HG03354 (cell line): ENCODE data around the gene CHMP2A.
A peak's percentile ranks its signal among the peaks of the same experiment; 100 is the strongest.
"Not testable (repeated sequence)": the region's sequence is repeated elsewhere in the genome, so short reads cannot be mapped to it uniquely, and the experiment has no call there.

Experiments
- ATAC-seq: cut with Tn5 transposase; IDR thresholded peaks from one replicate; pipeline ENCODE4 v1.9.1; 2021; ENCODE audit warnings: mild to moderate bottlenecking; ENCODE audit not compliant: unreplicated experiment, poor library complexity, severe bottlenecking

CHMP2A gene

DNA sequence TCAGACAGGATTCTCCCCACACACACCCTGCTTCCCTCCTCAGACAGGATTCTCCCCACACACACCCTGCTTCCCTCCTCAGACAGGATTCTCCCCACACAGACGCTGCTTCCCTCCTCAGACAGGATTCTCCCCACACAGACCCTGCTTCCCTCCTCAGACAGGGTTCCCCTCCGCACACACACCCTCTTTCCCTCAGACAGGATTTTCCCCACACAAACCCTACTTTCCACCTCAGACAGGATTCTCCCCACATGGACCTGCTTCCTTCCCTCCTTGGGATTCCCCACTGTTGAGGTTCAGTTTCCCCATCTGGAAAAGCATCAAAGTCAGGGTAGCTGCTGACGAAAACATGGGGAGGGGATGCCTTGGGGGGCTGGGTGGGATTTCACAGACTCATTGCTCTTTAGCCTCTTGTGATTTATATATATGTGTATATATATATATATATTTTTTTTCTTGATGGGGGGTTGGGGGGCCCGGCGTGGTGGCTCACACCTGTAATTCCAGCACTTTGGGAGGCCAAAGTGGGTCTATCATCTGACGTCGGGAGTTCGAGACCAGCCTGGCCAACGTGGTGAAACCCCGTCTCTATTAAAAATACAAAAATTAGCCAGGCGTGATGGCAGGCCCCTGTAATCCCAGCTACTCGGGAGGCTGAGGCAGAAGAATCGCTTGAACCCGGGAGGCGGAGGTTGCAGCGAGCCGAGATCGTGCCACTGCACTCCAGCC lies 12.1 kb downstream of the CHMP2A start:
- not testable (repeated sequence) for ATAC-seq

GRCh38 chr19:58539169-58539559 lies 15.7 kb downstream of the CHMP2A start:
- ATAC-seq, result not testable (repeated sequence)

DNA sequence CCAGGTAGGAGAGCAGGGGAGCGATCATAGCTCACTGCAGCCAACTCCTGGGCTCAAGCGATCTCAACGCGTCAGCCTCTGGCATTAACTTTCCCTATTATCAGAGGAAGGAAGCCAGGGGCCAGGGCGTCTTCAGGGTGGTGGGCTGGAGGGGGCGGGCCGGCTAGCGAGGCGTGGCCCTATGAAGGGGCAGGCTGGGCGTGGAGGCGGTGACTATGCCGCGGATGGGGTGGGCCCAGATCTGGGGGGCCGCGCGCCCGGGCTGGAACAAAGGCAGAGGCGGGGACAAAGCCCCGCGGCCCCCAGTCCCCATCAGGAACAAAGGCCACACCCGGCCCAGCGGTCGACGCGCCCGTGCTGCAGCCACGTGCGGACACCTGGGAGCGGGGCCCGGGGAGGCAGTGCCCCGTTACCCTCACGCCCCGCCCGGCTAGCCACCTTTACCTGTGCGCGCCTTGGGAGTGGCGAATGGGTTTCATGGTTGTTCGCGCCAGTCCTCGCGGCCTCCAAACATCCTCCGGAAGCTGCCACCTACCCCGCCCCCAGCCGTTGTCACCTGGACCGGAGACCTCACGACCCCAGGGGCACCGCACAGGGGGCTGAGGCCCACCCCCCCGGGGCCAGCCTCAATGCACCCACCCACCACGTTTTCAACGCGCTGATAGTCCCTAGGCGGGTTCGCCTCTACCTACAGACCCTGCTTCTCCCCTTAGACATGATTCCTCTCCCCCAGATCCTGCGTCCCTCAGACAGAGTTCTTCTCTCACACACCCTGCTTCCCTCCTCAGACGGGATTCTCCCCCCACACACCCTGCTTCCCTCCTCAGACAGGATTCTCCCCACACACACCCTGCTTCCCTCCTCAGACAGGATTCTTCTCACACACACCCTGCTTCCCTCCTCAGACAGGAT lies 16.4 kb downstream of the CHMP2A start:
- ATAC-seq, result no peak

GRCh38 chr19:58536852-58537798 lies 17.8 kb downstream of the CHMP2A start:
- no peak for ATAC-seq

DNA sequence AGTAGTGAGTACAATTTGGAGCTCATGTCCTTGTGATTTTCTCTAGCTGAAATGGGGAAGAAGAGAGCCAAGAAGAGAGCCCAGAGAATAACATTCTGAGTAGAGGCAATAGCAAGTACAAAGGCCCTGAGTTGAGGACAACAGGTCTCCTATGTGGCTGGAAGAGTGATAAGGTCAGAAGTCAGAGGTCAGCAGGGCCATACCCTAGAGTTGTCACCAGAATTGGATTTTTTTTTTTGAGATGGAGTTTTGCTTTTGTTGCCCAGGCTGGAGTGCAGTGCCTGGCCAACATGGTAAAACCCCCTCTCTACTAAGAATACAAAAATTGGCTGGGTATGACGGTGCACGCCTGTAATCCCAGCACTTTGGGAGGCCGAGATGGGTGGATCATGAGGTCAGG lies 19.0 kb downstream of the CHMP2A start:
- ATAC-seq, result no peak

- no peak for ATAC-seq
These were observed 23.7 kb downstream of the CHMP2A start for GRCh38 chr19:58531034-58531840.

DNA sequence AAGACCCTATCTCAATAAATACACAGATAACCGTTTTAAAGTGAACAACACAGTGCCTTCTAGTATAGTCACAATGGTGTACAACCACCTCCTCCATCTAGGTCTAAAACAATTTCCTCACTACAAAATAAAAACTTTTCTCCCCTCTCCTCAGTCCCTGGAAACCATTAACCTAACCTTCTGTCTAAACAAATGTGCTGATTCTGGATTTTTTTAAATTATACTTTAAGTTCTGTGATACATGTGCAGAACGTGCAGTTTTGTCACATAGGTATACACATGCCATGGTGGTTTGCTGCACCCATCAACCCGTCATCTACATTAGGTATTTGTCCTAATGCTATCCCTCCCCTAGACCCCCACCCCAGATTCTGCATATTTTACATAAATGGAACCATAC lies 25.5 kb downstream of the CHMP2A start:
- no peak for ATAC-seq

DNA sequence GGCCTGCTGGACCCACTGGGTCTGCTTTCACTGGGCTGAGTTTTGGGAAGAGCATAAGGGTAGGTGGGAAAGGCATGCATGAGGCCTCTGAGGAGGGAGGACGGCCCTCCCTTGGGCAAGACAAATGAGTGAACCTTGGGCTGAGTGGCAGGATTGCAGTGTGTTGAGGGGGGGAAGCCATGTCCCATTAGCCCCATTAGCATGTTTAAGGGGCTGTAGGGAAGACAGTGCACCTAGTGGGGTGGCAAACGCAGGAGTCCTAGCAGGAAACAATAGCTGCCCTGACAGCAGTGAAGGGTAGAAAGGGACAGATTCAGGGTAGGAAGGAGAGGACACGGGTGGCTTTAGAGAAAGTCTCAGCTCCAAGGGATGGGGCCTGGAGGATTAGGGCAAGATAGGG lies 32.2 kb downstream of the CHMP2A start:
- ATAC-seq, result no peak

DNA sequence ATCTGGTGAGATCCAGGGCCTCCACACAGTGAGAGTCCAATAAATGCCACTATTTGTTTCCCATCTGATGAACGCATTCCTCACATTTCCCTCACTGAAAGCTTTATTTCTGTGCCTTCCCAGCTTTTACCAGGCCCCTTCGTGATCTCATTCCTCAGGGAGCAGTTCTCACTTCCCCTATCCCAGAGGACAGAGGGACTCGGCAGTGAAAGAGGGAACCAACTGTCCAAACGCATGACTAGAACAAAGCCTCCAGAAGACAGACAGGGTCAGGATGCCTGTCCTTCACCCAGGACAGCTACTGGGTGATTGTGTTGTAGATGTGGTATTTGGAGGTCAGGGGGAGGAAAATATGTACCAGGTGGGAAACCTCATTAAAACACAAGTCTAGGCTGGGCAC lies 33.3 kb downstream of the CHMP2A start:
- ATAC-seq, result no peak

DNA sequence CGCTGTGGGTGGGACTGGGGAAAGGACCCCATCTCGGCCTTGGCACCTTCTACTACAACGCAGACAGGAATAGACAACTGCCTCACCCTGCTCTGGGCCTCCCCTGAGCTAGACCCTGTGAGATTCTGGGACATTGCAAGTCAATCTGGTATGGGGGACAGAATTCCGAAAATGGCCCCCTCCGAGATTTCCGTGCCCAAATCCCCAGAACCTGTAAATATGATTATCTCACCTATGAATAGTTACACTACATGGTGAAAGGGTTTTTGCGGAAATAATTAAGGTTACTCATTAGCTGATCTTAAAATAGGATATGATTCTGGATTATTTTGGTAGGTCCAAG lies 34.7 kb downstream of the CHMP2A start:
- no peak for ATAC-seq

DNA sequence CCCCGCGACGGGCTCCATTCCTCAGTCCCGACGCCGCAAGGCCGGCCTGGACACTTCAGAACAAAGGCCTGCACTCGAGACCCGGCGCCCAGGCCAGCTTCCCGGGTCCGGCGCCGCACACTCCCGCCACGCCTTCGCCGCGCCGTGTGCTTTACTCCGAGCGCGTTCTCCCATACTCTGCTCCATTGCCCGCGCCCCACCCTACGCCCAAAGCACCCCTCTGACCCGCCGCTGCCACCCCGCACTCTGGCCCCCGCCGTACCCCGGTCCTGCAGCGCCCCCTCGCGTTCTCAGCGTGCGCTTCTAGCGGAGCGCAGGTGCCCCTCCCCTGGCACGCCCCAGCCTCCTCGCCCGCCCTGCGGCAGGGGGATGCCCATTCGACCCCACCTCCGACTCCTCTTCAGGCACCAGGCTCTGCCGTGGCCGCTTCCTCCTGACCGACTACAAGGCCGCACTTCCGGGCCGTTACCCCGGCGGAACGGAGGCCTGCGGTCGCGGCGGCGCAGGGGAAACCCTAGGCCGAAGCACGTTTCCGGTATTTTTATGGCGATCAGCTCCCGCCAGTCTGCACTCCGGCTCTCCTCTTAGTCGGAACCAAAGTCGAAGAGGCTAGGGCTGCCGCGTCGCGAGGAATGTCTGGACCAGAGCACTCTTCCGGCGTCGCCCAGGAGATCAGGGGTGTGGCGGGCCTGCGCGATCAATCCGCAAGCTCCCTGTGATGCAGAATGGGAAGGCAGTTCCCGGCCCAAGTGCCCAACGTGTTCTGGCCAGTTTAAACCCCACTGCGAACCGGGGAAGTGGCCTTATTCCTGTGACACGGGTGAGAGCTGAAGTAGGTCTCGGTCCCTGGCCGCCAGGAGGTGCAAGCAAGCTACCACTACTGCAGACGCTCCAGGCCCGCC lies 35.3 kb downstream of the CHMP2A start, which contains the start of gene ZBTB45:
TSS of gene ZBTB45 (minus strand) at position 456 of the 902 bp plus-strand sequence. CDS start 2,137 bp downstream, outside the sequence.
- ATAC-seq, result peak; percentile 80

- peak; percentile 12 for ATAC-seq
These were observed 35.9 kb downstream of the CHMP2A start for GRCh38 chr19:58519087-58519354.

DNA sequence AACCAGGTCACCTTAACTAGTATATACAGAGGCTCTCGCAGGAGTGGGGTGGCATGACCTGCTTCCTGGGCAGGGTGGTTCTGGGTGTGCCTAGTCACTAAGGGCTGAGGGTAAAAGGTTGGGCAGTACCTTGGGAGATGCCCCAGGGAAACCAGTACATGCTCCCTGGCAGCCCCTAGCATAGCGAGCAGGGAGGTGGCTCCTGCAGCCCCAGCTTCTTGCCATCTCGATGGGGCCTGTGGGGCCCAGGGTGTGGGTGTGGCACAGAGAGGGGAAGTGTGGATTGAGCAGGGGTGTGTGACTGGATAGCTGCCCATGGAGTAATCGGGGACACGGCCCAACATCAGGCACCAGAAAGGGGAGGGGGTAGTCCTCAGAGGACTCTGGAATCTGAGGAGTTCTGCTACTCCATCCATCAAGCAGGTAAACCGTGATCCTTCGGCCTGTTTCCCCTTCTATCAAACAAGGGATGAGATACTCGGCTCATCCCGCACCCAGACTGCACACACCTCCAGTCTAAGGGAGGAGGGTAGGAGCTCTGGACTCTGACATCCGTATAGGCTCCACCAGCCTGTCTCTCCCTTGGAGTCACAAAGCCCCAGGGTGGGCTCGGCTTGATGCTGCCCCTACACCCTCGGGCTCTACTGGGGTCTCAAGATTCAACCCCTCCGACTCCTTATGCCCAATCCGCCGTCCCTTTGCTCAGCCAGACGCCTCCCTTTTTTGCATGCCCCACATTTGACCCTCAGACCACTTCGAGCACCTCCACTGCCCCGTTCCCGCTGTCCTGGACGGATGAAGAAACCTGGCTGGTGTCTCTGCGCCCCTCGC lies 36.4 kb downstream of the CHMP2A start:
- no peak for ATAC-seq

DNA sequence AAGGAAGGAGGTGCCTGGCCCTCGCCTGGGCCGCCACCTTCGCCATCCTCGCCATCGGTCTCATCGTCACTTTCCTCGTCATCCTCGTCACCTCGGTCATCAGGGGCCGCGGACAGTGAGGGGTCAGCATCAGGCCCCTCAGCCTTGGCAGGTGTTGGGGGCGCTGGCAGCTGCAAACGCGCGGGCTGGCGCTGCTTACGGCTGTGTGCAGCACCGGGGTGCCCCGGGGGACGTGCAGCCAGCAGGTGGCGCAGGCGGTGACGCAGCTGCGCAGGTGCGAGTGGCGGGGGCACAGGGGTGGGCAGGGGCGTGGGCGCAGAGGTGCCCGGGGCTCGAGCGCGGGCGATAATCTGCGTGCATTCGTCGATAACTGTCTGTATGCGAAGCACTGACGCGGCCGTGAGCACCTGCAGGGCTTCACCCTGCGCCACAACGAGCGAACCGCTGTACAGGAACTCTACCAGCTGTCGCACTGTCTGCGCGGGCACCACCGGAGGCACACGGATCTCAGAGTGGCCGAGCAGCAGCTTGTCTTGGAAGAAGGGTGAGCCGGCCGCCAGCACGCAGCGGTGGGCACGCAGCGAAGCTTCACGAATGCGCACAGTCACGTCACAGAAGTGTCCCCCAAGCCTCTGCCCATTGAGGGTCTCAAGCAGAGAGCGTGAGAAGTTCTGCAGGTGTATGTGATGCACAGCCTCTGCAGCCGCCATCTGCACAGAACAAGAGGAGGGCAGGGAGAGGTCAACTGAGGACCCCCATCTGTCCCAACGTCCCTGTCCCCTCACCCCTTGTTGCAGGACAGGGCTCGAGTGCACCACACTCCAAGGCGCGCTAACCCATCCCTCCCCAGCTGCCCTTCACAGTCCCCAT lies 37.7 kb downstream of the CHMP2A start:
- ATAC-seq, result no peak

DNA sequence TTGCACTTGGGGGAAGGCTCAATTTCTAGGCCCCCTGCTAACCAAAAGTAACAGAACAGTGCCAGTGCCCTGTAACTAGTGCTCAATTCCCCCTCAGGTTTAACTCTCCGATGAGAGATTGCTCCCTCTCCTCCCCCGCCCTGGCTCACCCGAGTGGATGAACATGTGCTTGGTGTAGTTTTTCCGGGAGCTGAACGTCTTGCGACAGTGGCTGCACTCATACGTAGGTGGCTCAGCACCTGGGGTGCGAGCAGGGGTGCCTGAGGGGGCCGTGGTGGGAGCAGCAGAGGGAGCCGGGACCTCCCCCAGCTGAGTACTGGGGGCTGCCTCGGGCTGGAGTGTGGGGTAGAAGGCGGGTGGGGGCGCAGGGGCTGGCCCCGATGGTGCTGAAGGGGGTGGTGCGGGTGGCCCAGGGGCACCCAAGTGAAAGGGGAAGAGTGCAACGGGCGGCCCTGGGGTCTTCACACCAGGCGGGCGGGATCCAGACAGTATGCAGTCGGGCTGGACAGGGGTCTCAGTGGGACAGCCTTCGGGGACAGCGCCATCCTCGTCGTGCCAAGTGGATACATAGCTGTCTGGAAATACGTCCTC lies 38.6 kb downstream of the CHMP2A start:
- no peak for ATAC-seq

DNA sequence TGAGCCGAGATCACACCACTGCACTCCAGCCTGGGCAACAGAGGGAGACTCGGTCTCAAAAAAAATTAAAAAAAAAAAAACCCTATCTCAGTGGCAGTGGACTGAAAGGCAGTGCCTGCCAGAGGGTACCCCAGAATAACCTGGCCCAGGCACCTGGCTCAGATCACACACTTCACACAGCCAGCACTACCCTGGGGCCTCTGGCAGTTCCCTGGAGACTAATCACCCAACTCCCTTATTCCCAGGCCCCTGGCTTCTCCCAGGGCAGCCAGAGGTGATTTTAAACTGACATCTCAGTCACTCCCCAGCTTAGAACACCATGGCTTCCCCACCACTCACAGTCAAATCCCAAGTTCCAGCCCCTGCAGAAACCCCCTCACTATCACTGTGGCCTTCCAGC lies 39.6 kb downstream of the CHMP2A start:
- ATAC-seq, result no peak
